GM21367 (cell line): ENCODE measurements around the gene UBXN6.

Source experiments
- ATAC-seq: cut with Tn5 transposase; IDR thresholded peaks from one replicate; pipeline ENCODE4 v1.9.1; 2021; ENCODE audit not compliant: unreplicated experiment

Gene UBXN6

GRCh38 chr19:4456843-4457653 lies 546 bp downstream of the UBXN6 start:
- no peak for ATAC-seq

GRCh38 chr19:4456476-4456842 lies 1.1 kb downstream of the UBXN6 start:
- ATAC-seq, result no peak

GRCh38 chr19:4455719-4456475 lies 1.7 kb downstream of the UBXN6 start:
- no peak for ATAC-seq

- ATAC-seq, result no peak
Observed at GRCh38 chr19:4454747-4455718, 2.6 kb downstream of the UBXN6 start.

DNA sequence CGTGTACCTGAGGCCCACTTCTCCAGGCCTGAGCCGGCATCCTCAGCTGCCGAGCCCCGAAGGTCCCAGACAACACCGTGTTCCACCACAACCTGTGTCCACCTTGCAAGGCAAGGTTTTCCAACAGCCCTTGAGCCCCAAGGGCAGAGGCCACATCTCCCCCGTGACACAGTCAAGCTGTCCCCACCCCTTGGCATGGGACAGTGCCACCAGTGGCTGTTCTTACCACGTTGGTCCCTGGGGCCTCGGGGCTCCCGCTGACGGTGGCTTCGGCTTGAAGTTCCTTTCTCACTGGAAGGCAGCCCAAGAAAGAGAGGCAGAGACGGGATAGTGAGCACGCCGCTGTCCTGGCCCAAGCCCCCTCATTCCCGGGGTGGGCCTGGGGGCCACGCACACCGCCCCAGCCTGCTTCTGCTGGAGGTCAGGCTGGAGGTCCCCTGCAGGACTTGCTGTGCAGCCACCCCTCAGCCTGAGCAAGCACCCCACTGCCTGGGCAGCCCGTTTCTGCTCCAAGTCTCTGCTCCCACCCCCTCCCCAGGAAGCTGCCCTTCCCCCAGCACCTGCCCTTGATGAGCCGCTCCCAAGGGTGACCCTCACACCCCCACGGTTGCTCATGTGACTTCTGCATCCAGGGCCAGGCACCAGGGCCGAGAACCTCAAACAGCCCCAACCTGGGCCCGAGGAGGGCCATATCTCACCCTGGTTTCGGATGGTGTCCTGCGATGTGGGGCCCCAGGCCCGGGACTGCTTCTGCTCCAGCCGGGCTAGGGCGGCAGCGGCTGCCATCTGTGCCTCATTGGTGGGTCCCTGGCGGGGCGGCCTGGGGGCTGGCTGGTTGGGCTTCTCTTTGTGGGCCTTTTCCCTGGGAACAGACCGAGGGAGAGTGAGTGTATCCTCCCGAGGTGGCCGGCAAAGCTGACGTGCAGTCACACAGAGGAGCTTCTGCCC lies 4.1 kb downstream of the UBXN6 start:
- no peak for ATAC-seq

DNA sequence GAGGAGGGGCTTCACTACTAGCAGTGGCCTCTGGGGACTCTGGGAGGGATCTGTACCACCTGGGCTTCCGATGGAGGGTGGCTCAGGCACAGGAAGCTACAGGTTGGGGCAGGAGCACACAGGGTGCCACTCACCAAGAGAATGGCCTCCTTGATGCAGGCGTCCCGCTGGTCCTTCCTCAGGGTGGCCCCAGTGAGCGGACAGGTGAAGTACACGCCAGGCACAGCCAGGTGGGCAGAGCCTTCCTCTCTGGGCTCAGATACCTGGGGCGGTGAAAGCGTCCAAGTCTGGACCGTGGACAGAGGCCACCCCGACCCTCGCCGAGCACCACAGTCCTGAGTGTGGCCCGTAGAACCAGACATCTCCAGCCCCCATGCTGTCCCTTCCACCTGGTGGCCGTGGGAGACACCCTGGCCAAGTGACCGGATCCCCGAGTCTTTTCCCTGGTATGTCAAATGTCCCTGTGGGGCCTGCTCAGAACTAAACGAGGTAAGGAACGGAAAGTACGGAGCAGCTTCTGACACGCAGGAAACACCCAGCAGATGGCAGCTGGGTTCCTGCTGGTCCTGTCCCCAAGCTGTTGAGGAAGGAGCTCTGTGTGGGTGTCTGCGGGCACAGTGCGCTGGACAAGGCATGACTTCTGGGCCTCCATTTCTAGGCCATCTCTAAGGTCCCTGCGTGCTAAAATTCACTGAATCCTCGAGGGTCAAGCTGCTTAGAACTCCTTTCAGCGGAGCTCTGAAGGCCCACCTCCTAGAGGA lies 5.2 kb downstream of the UBXN6 start:
- ATAC-seq, result no peak

DNA sequence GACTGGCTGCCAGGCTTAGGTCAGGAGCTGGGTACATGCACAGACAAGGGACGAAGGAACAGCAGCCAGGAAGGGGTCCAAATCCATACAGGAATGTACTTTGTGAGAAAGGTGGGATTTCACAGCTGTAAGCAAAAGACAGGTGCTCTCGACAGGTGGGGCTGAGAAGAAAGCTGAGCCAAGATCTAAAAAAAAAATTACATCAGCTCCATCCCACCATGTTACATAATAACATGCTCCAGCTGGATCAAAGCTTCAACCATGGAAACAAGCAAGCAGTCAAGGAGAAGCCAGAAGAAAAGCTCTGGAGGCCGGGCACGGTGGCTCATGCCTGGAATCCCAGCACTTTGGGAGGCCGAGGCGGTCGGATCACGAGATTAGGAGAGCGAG lies 8.0 kb downstream of the UBXN6 start:
- ATAC-seq, result no peak

GRCh38 chr19:4449022-4449638 lies 8.5 kb downstream of the UBXN6 start:
- no peak for ATAC-seq

GRCh38 chr19:4448147-4448985 lies 9.2 kb downstream of the UBXN6 start:
- no peak for ATAC-seq

GRCh38 chr19:4447327-4448146 lies 10.1 kb downstream of the UBXN6 start:
- no peak for ATAC-seq

DNA sequence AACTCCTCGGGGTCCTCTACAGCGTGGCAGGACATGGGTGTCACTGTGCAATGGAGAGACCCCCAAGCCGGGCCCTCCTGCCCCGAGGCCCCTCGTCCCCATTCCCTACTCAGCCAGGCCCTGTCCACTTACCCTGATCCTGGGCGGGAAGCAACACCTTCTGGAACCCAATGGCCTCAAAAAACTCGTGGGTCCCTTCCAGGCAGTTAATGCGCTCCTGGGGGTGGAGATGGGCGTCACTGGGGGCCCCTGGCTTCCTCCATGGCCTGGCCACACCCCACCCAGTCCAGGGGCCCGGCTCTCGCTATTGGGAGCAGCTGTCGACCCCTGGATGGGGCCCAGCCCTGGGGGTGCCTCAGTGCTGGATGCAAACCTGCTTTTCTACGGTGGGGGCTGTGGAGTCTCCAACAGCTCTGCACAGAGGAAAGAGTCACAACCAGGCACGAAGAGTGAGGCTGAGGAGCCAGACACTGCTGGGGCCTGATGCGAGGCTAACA lies 10.8 kb downstream of the UBXN6 start:
- ATAC-seq, result no peak

GRCh38 chr19:4445963-4446703 lies 11.5 kb downstream of the UBXN6 start:
- ATAC-seq, result no peak

GRCh38 chr19:4444765-4445741 lies 12.5 kb downstream of the UBXN6 start:
- no peak for ATAC-seq

- ATAC-seq, result no peak
Observed at GRCh38 chr19:4443966-4444764, 13.4 kb downstream of the UBXN6 start.
